A549 (cell line): ENCODE results near the gene EIF4EBP3. TPM values are rescaled to one million over a fixed set of nuclear protein-coding genes. Genes with fewer than 3 reads are reported as not detected.

Source experiments
- ATAC-seq, 2 experiments: fragments of 200-7000 bp in 1 of 2; fragments of >200 bp in 1 of 2; cut with Nextera tagmentation in 1 of 2; cut with Tn5 transposase in 1 of 2; 3 replicates each; pipeline versions ENCODE4 v1.8.0 to v1.9.1; 2018 to 2020; ENCODE audit warnings: mild to moderate bottlenecking in 1 of 2, moderate library complexity in 1 of 2
- CTCF ChIA-PET: fragments of 300-600 bp; sonication (Branson Sonifier 250); formaldehyde crosslinking; extraction: SDS; loops from one replicate; lab custom pipeline; 2021; ENCODE audit warnings: antibody characterized with exemption, inconsistent platforms; lab: Yijun Ruan, JAX
- POLR2A ChIA-PET: fragments of 350-600 bp; formaldehyde crosslinking; extraction: SDS; loops from one replicate; lab custom pipeline; 2021; ENCODE audit warnings: antibody characterized with exemption, inconsistent platforms; lab: Yijun Ruan, JAX
- DNase-seq, 2 experiments: peaks; one replicate each; pipeline versions ENCODE4 v3.0.0 to v3.0.0-alpha.2; 2011 to 2016; ENCODE audit warnings: low read depth in 1 of 2, low spot score in 1 of 2
- FAIRE-seq: peaks from 2 replicates; lab custom pipeline; 2011; peaks lifted over from hg19 to GRCh38; lab: Jason Lieb, UNC
- H3K27ac ChIP-seq, 2 experiments: fragments of >200 bp; sonication (Bioruptor Twin); formaldehyde crosslinking; 3 replicates each; pipeline ENCODE4 v1.5.1; 2016 to 2017
- H3K4me1 ChIP-seq: fragments of >200 bp; sonication (Bioruptor Twin); formaldehyde crosslinking; 3 replicates; pipeline ENCODE4 v1.6.1; 2016
- H3K4me2 ChIP-seq: fragments of >200 bp; sonication (Bioruptor Twin); formaldehyde crosslinking; 3 replicates; pipeline ENCODE4 v1.6.1; 2016
- H3K4me3 ChIP-seq: fragments of >200 bp; sonication (Bioruptor Twin); formaldehyde crosslinking; 3 replicates; pipeline ENCODE4 v1.5.1; 2016
- H3K9me3 ChIP-seq: fragments of >200 bp; sonication (Bioruptor Twin); formaldehyde crosslinking; 3 replicates; pipeline ENCODE4 v1.6.1; 2016
- CBX2 ChIP-seq: fragments of 200-600 bp; sonication (generic); IDR thresholded peaks from 2 replicates; pipeline ENCODE4 v1.6.1; 2016; ENCODE audit warnings: low read depth, mild to moderate bottlenecking, borderline replicate concordance
- CBX8 ChIP-seq: fragments of 200-600 bp; sonication (generic); IDR thresholded peaks from 2 replicates; pipeline ENCODE4 v1.6.1; 2016
- E2F6 ChIP-seq: IDR thresholded peaks from 2 replicates; pipeline ENCODE4 v1.6.1; 2012; ENCODE audit warnings: low read depth, borderline replicate concordance
- EHF ChIP-seq: fragments of 250-450 bp; sonication (Bioruptor Pico); IDR thresholded peaks from 2 replicates; pipeline ENCODE4 v1.5.0; 2020; ENCODE audit warnings: mild to moderate bottlenecking
- EHMT2 ChIP-seq: fragments of 200-600 bp; sonication (generic); IDR thresholded peaks from 2 replicates; pipeline ENCODE4 v1.6.1; 2016; ENCODE audit warnings: antibody characterized with exemption, low read depth, mild to moderate bottlenecking, moderate library complexity
- ESRRA ChIP-seq: fragments of 150-350 bp; IDR thresholded peaks from 2 replicates; pipeline ENCODE4 v1.6.1; 2014; ENCODE audit warnings: mild to moderate bottlenecking, low read length, borderline replicate concordance
- GATA3 ChIP-seq: IDR thresholded peaks from 2 replicates; pipeline ENCODE4 v1.6.1; 2012; ENCODE audit warnings: borderline replicate concordance
- HES2 ChIP-seq: fragments of >200 bp; sonication (Bioruptor Twin); formaldehyde crosslinking; IDR thresholded peaks from 2 replicates; pipeline ENCODE4 v1.6.1; 2016
- JUN ChIP-seq, 2 experiments: fragments of >200 bp; sonication (Bioruptor Twin); formaldehyde crosslinking; IDR thresholded peaks; 2 replicates in 1 of 2; 3 replicates in 1 of 2; pipeline ENCODE4 v1.6.1; 2016 to 2017
- MYC ChIP-seq: IDR thresholded peaks from 2 replicates; pipeline ENCODE4 v1.6.1; 2012; ENCODE audit warnings: mild to moderate bottlenecking, inconsistent platforms, low read length, improper control_type of control experiment, borderline replicate concordance
- RARB ChIP-seq: fragments of 250-450 bp; sonication (Bioruptor Pico); IDR thresholded peaks from 2 replicates; pipeline ENCODE4 v1.8.0; 2021; ENCODE audit warnings: mild to moderate bottlenecking, moderate library complexity
- RFX5 ChIP-seq: fragments of 450-650 bp; IDR thresholded peaks from 2 replicates; pipeline ENCODE4 v1.7.1; 2014; ENCODE audit warnings: antibody characterized with exemption, mild to moderate bottlenecking, moderate library complexity
- WGBS: methylation state at CpG from one replicate; pipeline ENCODE4 v1.1.6; 2017; ENCODE audit errors: missing lambda C conversion rate; 5-methylcytosine and 5-hydroxymethylcytosine counted together
- polyA plus RNA-seq, 4 experiments: library from polyadenylated mRNA; depleted of rRNA in 3 of 4; stranded (reverse); fragments of >200 nt; fragmentation: RNase III in 1 of 4; extraction: RNeasy Plus Mini Kit Qiagen cat#74134 plus additional on column Dnase treatment in 1 of 4; gene quantifications; 2 replicates in 3 of 4; 3 replicates in 1 of 4; pipeline ENCODE4 v1.2.3, GENCODE V29; 2011 to 2017
- TF ChIP-seq, protein P1 (sequence below): fragments of 150-350 bp; IDR thresholded peaks from 2 replicates; pipeline ENCODE4 v1.6.1; 2014; ENCODE audit warnings: low read depth, mild to moderate bottlenecking, low read length
- TF ChIP-seq, protein P2 (sequence below): fragments of 200-600 bp; sonication (generic); IDR thresholded peaks from 2 replicates; pipeline ENCODE4 v1.6.1; 2016; ENCODE audit warnings: antibody characterized with exemption, mild to moderate bottlenecking, moderate library complexity

Gene EIF4EBP3
- polyA plus RNA-seq, 2 of the 4 experiments (the other 2 are of a cell fraction), result 0.96 to 2.0 TPM

DNA sequence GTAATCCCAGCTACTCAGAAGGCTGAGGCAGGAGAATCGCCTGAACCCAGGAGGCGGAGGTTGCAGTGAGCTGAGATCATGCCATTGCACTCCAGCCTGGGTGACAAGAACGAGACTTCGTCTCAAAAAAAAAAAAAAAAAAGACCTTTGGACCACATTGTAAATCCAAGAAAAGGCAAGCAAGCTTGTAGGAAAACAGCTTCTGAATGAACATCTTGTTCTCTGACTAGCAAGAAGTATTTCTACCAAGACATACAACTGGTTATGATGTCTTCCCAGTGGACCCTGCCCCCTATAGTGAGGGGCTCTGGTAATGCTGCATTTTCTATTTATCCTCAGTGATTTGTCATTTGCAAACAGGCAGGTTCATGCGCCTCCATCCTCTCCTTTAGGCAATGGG is 4.5 kb upstream of the EIF4EBP3 start (continued):
- TF ChIP-seq, protein P1, sequence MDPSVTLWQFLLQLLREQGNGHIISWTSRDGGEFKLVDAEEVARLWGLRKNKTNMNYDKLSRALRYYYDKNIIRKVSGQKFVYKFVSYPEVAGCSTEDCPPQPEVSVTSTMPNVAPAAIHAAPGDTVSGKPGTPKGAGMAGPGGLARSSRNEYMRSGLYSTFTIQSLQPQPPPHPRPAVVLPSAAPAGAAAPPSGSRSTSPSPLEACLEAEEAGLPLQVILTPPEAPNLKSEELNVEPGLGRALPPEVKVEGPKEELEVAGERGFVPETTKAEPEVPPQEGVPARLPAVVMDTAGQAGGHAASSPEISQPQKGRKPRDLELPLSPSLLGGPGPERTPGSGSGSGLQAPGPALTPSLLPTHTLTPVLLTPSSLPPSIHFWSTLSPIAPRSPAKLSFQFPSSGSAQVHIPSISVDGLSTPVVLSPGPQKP, result no peak
- TF ChIP-seq, protein P2, sequence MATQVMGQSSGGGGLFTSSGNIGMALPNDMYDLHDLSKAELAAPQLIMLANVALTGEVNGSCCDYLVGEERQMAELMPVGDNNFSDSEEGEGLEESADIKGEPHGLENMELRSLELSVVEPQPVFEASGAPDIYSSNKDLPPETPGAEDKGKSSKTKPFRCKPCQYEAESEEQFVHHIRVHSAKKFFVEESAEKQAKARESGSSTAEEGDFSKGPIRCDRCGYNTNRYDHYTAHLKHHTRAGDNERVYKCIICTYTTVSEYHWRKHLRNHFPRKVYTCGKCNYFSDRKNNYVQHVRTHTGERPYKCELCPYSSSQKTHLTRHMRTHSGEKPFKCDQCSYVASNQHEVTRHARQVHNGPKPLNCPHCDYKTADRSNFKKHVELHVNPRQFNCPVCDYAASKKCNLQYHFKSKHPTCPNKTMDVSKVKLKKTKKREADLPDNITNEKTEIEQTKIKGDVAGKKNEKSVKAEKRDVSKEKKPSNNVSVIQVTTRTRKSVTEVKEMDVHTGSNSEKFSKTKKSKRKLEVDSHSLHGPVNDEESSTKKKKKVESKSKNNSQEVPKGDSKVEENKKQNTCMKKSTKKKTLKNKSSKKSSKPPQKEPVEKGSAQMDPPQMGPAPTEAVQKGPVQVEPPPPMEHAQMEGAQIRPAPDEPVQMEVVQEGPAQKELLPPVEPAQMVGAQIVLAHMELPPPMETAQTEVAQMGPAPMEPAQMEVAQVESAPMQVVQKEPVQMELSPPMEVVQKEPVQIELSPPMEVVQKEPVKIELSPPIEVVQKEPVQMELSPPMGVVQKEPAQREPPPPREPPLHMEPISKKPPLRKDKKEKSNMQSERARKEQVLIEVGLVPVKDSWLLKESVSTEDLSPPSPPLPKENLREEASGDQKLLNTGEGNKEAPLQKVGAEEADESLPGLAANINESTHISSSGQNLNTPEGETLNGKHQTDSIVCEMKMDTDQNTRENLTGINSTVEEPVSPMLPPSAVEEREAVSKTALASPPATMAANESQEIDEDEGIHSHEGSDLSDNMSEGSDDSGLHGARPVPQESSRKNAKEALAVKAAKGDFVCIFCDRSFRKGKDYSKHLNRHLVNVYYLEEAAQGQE, result no peak
- TF ChIP-seq HES2, result no peak

DNA sequence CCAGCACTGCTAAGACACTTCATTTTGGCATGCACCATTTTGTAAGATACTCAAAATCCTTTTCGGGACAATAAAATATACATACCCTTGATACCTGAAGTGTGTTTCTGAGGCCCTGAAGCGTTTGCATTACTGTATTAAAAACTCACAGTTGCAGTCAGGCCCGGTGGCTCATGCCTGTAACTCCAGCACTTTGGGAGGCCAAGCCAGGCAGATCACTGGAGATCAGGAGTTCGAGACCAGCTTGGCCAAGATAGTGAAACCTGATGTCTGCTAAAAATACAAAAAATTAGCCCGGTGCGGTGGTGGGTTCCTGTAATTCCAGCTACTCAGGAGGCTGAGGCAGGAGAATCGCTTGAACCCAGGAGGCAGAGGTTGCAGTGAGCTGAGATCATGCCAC is 2.5 kb upstream of the EIF4EBP3 start:
- FAIRE-seq (no peak), DNase-seq (no peak), ATAC-seq (no peak)
- ChIA-PET CTCF (interaction anchor here (1.4 to 4.2 kb wide), 2 partner anchors 8 to 89 kb away, joined by 4 to 21 read pairs; partner anchors contain the start of gene CD14), POLR2A (no interaction called here)
- H3K9me3 ChIP-seq, result no peaks in the 10 kb centered on the region
- no peak overlapping the region for H3K4me3 ChIP-seq
- no peak overlapping the region for H3K27ac ChIP-seq
- WGBS, result 89% methylated on average over 7 of the region's 7 CpGs
- TF ChIP-seq MYC (no peak), EHMT2 (no peak), ESRRA (no peak), RFX5 (no peak), CBX2 (no peak), CBX8 (no peak), RARB (CRISPR knock-in tag) (no peak)
- TF ChIP-seq, protein P1, result no peak
- H3K4me1 ChIP-seq, result peaks cover 26% of the 10 kb centered on the region
- H3K4me2 ChIP-seq, result no peak overlapping the region

GRCh38 chr5:140545606-140546005 is 1.9 kb upstream of the EIF4EBP3 start:
- POLR2A ChIA-PET, result interaction anchor here (0.7 kb wide), 1 partner anchor 173 kb away, joined by 3 read pairs; no protein-coding TSS in a partner anchor
- H3K4me3 ChIP-seq, result no peak overlapping the region
- TF ChIP-seq GATA3 (no peak), JUN (IDR thresholded peaks at IDR 0.05) (no peak), EHF (CRISPR knock-in tag) (no peak), E2F6 (no peak)
- no peak overlapping the region for H3K27ac ChIP-seq
- DNase-seq, result no peak
- CTCF ChIA-PET, result interaction anchor here (2.4 to 4.2 kb wide), 2 partner anchors 89 to 173 kb away, joined by 11 to 21 read pairs; partner anchors contain the start of gene CD14
- WGBS, result 93% methylated on average over 10 of the region's 10 CpGs
- no peak overlapping the region for H3K4me2 ChIP-seq
- no peak for ATAC-seq
- FAIRE-seq, result no peak
- no peaks in the 10 kb centered on the region for H3K9me3 ChIP-seq
- H3K4me1 ChIP-seq, result peaks cover 26% of the 10 kb centered on the region
